Activated CD8-positive, alpha-beta T cell treated with anti-CD3 and anti-CD28 coated beads for 36 hours (primary cell): Measurements from ENCODE around the gene PYGO1. TPM values are rescaled to one million over a fixed set of nuclear protein-coding genes. Genes with fewer than 3 reads are reported as not detected.
A peak's percentile ranks its signal among the peaks of the same experiment; 100 is the strongest.
"Not testable (repeated sequence)": the region's sequence is repeated elsewhere in the genome, so short reads cannot be mapped to it uniquely, and the experiment has no call there.

Experiments
- ATAC-seq: fragments of 200-7000 bp; cut with Tn5 transposase; one replicate; pipeline ENCODE4 v1.10.0; 2021; ENCODE audit warnings: mild to moderate bottlenecking, moderate library complexity
- CTCF ChIA-PET: fragments of 350-600 bp; sonication (Branson Sonifier 250); formaldehyde crosslinking; loops from one replicate; lab custom pipeline; 2021; ENCODE audit warnings: antibody characterized with exemption; lab: Charles Lee
- POLR2A ChIA-PET: fragments of 350-600 bp; sonication (Branson Sonifier 250); formaldehyde crosslinking; loops from one replicate; lab custom pipeline; 2021; ENCODE audit warnings: antibody characterized with exemption; lab: Charles Lee
- DNase-seq: peaks from one replicate; pipeline ENCODE4 v3.0.0-alpha.2; 2020
- H3K27ac Mint-ChIP-seq: one replicate; pipeline ENCODE4 v1.8.0; 2021; ENCODE audit warnings: mild to moderate bottlenecking, mixed read lengths
- H3K27me3 Mint-ChIP-seq: one replicate; pipeline ENCODE4 v1.8.0; 2021; ENCODE audit warnings: mixed read lengths
- H3K36me3 Mint-ChIP-seq: one replicate; pipeline ENCODE4 v1.8.0; 2021; ENCODE audit warnings: low read depth, mixed read lengths
- H3K4me1 Mint-ChIP-seq: one replicate; pipeline ENCODE4 v1.8.0; 2021; ENCODE audit warnings: low read depth, mixed read lengths
- H3K4me3 Mint-ChIP-seq: one replicate; pipeline ENCODE4 v1.8.0; 2021; ENCODE audit warnings: mild to moderate bottlenecking, moderate library complexity, mixed read lengths
- H3K9me3 Mint-ChIP-seq: one replicate; pipeline ENCODE4 v1.8.0; 2021; ENCODE audit warnings: mixed read lengths
- intact Hi-C: fragments of 100-400 bp; cut with micrococcal nuclease; formaldehyde crosslinking; loops from one replicate; pipeline ENCODE4 v1.10.0; 2022
- total RNA-seq, 2 experiments: library from RNA; stranded (reverse); gene quantifications; one replicate each; pipeline ENCODE4 v1.2.3, GENCODE V29; 2021
- TF ChIP-seq, protein P1 (sequence below): fragments of 200-600 bp; IDR thresholded peaks from one replicate; pipeline ENCODE4 v1.8.0; 2022; ENCODE audit warnings: antibody characterized with exemption, mild to moderate bottlenecking

PYGO1 gene
- total RNA-seq, 2 experiments from 2014 or later = not detected

DNA sequence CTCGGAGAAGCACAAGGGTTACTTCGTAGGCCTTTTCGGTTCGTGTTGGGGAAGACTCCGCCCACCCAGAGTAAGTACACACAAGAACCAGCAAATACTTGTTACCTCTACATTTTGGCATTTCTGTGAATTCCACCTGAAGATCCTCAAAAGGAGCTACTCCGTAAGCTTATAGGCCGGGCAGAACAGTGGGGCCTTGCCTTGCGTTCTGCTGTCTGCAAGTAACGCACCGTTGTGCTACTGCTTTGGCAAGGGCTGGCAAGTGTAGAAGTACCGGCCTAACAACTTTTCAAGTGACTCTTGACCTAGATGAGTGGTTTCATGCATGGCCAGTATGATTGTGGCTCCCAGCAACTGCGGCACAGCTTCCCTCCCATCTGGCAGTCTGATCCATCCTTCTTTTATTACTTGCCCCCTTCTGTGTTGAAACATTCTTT, 73.7 kb downstream of the PYGO1 start:
- Mint-ChIP-seq H3K36me3 (no peaks in the 10 kb centered on the region), H3K4me1 (peaks cover 2% of the 10 kb centered on the region), H3K9me3 (no peaks in the 10 kb centered on the region), H3K27me3 (no peaks in the 10 kb centered on the region), H3K4me3 (no peak overlapping the region), H3K27ac (no peak overlapping the region)
- intact Hi-C loops = no loop called here
- ChIA-PET CTCF (interaction anchor here (1.0 to 1.7 kb wide), 6 partner anchors 12 to 124 kb away, joined by 3 to 5 read pairs (median 4); no protein-coding TSS in a partner anchor), POLR2A (no interaction called here)
- ATAC-seq = no peak
- no peak for DNase-seq
- TF ChIP-seq, protein P1, sequence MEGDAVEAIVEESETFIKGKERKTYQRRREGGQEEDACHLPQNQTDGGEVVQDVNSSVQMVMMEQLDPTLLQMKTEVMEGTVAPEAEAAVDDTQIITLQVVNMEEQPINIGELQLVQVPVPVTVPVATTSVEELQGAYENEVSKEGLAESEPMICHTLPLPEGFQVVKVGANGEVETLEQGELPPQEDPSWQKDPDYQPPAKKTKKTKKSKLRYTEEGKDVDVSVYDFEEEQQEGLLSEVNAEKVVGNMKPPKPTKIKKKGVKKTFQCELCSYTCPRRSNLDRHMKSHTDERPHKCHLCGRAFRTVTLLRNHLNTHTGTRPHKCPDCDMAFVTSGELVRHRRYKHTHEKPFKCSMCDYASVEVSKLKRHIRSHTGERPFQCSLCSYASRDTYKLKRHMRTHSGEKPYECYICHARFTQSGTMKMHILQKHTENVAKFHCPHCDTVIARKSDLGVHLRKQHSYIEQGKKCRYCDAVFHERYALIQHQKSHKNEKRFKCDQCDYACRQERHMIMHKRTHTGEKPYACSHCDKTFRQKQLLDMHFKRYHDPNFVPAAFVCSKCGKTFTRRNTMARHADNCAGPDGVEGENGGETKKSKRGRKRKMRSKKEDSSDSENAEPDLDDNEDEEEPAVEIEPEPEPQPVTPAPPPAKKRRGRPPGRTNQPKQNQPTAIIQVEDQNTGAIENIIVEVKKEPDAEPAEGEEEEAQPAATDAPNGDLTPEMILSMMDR = no peak

DNA sequence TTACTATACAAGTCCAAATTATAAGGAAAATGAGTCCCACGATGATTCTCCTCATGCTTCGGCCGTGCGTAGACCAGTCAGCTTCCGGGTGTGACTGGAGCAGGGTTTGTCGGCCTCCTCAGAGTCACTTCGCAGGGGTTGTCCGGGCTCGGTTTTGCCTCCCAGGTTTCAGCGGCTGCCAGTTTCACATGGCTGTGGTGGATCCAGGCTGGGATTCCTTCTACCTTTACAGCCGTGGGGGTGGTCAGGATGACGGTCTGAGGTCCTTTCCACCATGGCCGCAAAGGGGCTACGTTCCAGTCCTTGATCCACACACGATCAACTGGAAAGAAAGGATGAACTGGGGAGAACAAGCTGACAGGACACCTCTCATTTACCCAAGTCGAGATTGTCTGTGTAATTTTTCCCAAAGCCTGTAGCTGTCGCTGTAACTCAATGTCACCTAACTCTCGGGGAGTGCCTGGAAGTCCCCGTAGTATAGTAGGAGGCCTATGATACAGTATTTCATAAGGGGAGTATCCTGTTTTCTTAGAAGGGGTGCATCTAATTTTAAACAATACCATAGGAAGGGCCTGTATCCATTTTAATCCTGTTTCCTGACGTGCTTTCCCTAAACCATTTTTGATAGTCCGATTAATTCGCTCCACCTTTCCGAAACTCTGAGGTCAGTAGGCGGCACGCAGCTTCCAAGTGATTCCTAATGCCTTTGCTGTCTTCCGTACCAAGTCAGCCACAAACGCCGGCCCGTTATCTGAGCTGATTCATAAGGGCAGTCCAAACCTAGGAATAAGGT, 74.3 kb downstream of the PYGO1 start:
- ATAC-seq, H3K9me3 Mint-ChIP-seq, POLR2A ChIA-PET, H3K4me3 Mint-ChIP-seq, H3K36me3 Mint-ChIP-seq, H3K4me1 Mint-ChIP-seq, intact Hi-C loops, H3K27me3 Mint-ChIP-seq, H3K27ac Mint-ChIP-seq: not testable (repeated sequence)
- DNase-seq = peak; percentile 33
- CTCF ChIA-PET = interaction anchor here (0.6 to 1.7 kb wide), 7 partner anchors 12 to 135 kb away, joined by 3 to 5 read pairs (median 3); no protein-coding TSS in a partner anchor
- TF ChIP-seq, protein P1 = peak; percentile 33

DNA sequence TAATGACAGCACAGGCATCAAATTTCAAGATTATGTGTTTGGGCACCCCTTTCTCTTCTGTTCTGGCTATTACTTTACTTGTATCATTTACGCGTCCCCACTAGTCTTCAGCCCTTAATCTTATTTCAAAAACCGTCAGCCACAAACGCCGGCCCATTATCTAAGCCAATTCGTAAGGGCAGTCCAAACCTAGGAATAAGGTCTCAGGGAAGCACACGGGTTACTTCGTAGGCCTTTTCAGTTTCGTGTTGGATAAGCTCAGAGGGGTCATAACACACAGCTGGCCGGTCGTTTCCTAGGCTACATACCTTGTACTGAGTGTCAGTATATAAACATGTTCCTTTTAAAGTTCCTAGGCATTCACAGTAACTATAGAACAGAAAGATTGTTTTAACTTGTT, 75.0 kb downstream of the PYGO1 start:
- H3K27ac Mint-ChIP-seq = no peak overlapping the region
- intact Hi-C loops = no loop called here
- ATAC-seq (no peak), DNase-seq (no peak)
- H3K4me3 Mint-ChIP-seq = no peak overlapping the region
- ChIA-PET CTCF (interaction anchor here (0.6 to 0.7 kb wide), 2 partner anchors 13 to 135 kb away, joined by 3 to 4 read pairs; no protein-coding TSS in a partner anchor), POLR2A (no interaction called here)
- peaks cover 2% of the 10 kb centered on the region for H3K4me1 Mint-ChIP-seq
- no peaks in the 10 kb centered on the region for H3K9me3 Mint-ChIP-seq
- no peaks in the 10 kb centered on the region for H3K36me3 Mint-ChIP-seq
- TF ChIP-seq, protein P1 = no peak
- no peaks in the 10 kb centered on the region for H3K27me3 Mint-ChIP-seq

DNA sequence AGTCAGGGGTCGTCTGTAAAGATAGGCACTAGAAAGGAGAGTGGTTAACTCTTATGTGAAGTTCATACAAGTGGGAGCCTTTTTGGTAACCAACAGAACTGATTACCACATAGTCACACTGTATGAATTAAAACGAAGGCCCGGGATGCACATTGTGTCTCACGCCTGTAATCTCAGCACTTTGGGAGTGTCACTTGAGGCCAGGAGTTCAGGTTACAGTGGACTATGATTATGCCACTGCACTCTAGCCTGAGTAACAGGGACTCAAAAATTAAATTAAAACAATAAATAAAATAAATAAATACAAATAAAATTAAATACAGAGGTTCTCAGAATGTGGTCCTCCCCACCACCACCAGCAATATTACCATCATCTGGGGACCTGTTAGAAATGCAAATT, 80.6 kb downstream of the PYGO1 start:
- H3K36me3 Mint-ChIP-seq = no peaks in the 10 kb centered on the region
- peaks cover 3% of the 10 kb centered on the region for H3K27me3 Mint-ChIP-seq

DNA sequence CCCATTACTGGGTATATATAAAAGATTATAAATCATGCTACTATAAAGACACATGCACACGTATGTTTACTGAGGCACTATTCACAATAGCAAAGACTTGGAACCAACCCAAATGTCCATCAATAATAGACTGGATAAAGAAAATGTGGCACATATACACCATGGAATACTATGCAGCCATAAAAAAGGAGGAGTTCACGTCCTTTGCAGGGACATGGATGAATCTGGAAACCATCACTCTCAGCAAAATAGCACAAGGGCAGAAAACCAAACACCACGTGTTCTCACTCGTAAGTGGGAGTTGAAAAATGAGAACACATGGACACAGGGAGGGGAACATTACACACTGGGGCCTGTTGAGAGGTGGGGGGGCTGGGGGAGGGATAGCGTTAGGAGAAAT, 82.7 kb downstream of the PYGO1 start:
- H3K4me1 Mint-ChIP-seq, H3K9me3 Mint-ChIP-seq, intact Hi-C loops, CTCF ChIA-PET, ATAC-seq, H3K36me3 Mint-ChIP-seq, DNase-seq, H3K27me3 Mint-ChIP-seq, H3K27ac Mint-ChIP-seq, H3K4me3 Mint-ChIP-seq: not testable (repeated sequence)
- POLR2A ChIA-PET = interaction anchor here (0.7 kb wide), 1 partner anchor 407 kb away, joined by 3 read pairs; no protein-coding TSS in a partner anchor

More for the DNA sequence above, 80.6 kb downstream of the PYGO1 start:
- intact Hi-C loops = no loop called here
- no peaks in the 10 kb centered on the region for H3K9me3 Mint-ChIP-seq
- POLR2A ChIA-PET = no interaction called here
- DNase-seq = no peak
- no peak overlapping the region for H3K4me3 Mint-ChIP-seq
- TF ChIP-seq, protein P1 = no peak
- no peaks in the 10 kb centered on the region for H3K4me1 Mint-ChIP-seq
- CTCF ChIA-PET = no interaction called here
- ATAC-seq = no peak
- no peak overlapping the region for H3K27ac Mint-ChIP-seq
